Thoracic aorta (tissue), 2 donors: ENCODE measurements around the gene SPRTN. TPM values are rescaled to one million over a fixed set of nuclear protein-coding genes. Genes with fewer than 3 reads are reported as not detected.

Experiments
- ATAC-seq: fragments of 150-250 bp; one replicate; pipeline ENCODE4 v1.8.0; 2017; ENCODE audit warnings: low read depth; ENCODE audit not compliant: insufficient number of reproducible peaks, low FRiP score
- DNase-seq: peaks from one replicate; pipeline ENCODE4 v3.0.0-alpha.2; 2020; ENCODE audit warnings: low spot score
- H3K27ac ChIP-seq, 2 donors: fragments of 200-600 bp; sonication (generic); 1 replicate in 1 of 2; 2 replicates in 1 of 2; pipeline ENCODE4 v1.5.1; 2016; ENCODE audit warnings: mild to moderate bottlenecking in 2 of 2, moderate library complexity in 2 of 2
- H3K27me3 ChIP-seq: fragments of 200-600 bp; sonication (generic); replicated peaks from 2 replicates; pipeline ENCODE4 v1.6.0; 2016; ENCODE audit warnings: mild to moderate bottlenecking; ENCODE audit not compliant: insufficient read depth
- H3K36me3 ChIP-seq: fragments of 200-600 bp; sonication (generic); one replicate; pipeline ENCODE4 v1.5.1; 2016
- H3K4me1 ChIP-seq, 2 donors: fragments of 200-600 bp; sonication (generic); 1 replicate in 1 of 2; 2 replicates in 1 of 2; pipeline versions ENCODE4 v1.5.1 to v1.6.0; 2016; ENCODE audit warnings: low read depth in 2 of 2, mild to moderate bottlenecking in 1 of 2; ENCODE audit not compliant: control insufficient read depth in 1 of 2
- H3K4me3 ChIP-seq: fragments of 200-600 bp; sonication (generic); 2 replicates; pipeline ENCODE4 v1.5.1; 2016; ENCODE audit warnings: mild to moderate bottlenecking
- H3K9me3 ChIP-seq: fragments of 200-600 bp; sonication (generic); 2 replicates; pipeline ENCODE4 v1.5.1; 2016
- total RNA-seq, 2 donors: library from RNA; depleted of rRNA; stranded (reverse); fragments of >200 nt; gene quantifications; one replicate each; pipeline versions ENCODE4 v1.1.0 to v1.2.3, GENCODE V29; 2016
- TF ChIP-seq, protein P1 (sequence below): fragments of 200-600 bp; sonication (generic); IDR thresholded peaks from one replicate; pipeline ENCODE4 v1.5.1; 2019; ENCODE audit warnings: antibody characterized with exemption

The SPRTN gene
- total RNA-seq, 2 donors from 2014 or later: 12.7 to 18.4 TPM

- ATAC-seq (no peak), DNase-seq (no peak)
- no peaks in the 10 kb centered on the region for H3K36me3 ChIP-seq
- H3K4me1 ChIP-seq: peaks cover 42 to 58% of the 10 kb centered on the region in 2 donors
- no peaks in the 10 kb centered on the region for H3K9me3 ChIP-seq
- TF ChIP-seq, protein P1, sequence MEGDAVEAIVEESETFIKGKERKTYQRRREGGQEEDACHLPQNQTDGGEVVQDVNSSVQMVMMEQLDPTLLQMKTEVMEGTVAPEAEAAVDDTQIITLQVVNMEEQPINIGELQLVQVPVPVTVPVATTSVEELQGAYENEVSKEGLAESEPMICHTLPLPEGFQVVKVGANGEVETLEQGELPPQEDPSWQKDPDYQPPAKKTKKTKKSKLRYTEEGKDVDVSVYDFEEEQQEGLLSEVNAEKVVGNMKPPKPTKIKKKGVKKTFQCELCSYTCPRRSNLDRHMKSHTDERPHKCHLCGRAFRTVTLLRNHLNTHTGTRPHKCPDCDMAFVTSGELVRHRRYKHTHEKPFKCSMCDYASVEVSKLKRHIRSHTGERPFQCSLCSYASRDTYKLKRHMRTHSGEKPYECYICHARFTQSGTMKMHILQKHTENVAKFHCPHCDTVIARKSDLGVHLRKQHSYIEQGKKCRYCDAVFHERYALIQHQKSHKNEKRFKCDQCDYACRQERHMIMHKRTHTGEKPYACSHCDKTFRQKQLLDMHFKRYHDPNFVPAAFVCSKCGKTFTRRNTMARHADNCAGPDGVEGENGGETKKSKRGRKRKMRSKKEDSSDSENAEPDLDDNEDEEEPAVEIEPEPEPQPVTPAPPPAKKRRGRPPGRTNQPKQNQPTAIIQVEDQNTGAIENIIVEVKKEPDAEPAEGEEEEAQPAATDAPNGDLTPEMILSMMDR: no peak
- H3K27ac ChIP-seq: no peak overlapping the region
- H3K4me3 ChIP-seq: peak overlapping the region; percentile 80
- no peaks in the 10 kb centered on the region for H3K27me3 ChIP-seq
These were observed 2.2 kb upstream of the SPRTN start for GRCh38 chr1:231335663-231336602.

- DNase-seq (no peak), ATAC-seq (no peak)
- TF ChIP-seq, protein P1: no peak
These were observed 1.0 kb upstream of the SPRTN start for GRCh38 chr1:231337043-231337471.

GRCh38 chr1:231337472-231338269, 422 bp upstream of the SPRTN start, which contains the start of gene EXOC8:
Gene EXOC8 (minus strand): TSS chr1:231337852. CDS start chr1:231337745, 107 bp downstream.
- DNase-seq (peak; percentile 69), ATAC-seq (peak; percentile 99)
- TF ChIP-seq, protein P1: no peak
- Histone ChIP-seq H3K27ac (peak within 1 kb of the TSS; percentile 84 to 99), H3K9me3 (no peaks in the 10 kb centered on the region), H3K4me3 (peak within 1 kb of the TSS; percentile 80), H3K27me3 (no peaks in the 10 kb centered on the region), H3K4me1 (peaks cover 42 to 57% of the 10 kb centered on the region in 2 donors), H3K36me3 (no peaks in the 10 kb centered on the region)

More at GRCh38 chr1:231337043-231337471, 1.0 kb upstream of the SPRTN start:
- Histone ChIP-seq H3K27ac (peak overlapping the region; percentile 84 to 99), H3K4me3 (peak overlapping the region; percentile 80), H3K9me3 (no peaks in the 10 kb centered on the region), H3K4me1 (peaks cover 42 to 58% of the 10 kb centered on the region in 2 donors), H3K27me3 (no peaks in the 10 kb centered on the region), H3K36me3 (no peaks in the 10 kb centered on the region)

- TF ChIP-seq, protein P1: no peak
- no peaks in the 10 kb centered on the region for H3K27me3 ChIP-seq
- no peak overlapping the region for H3K4me3 ChIP-seq
- peaks cover 13% of the 10 kb centered on the region for H3K36me3 ChIP-seq
- no peaks in the 10 kb centered on the region for H3K9me3 ChIP-seq
- ATAC-seq: no peak
- no peak overlapping the region for H3K27ac ChIP-seq
- DNase-seq: no peak
- peaks cover 21 to 29% of the 10 kb centered on the region in 2 donors for H3K4me1 ChIP-seq
These were observed 2.4 kb downstream of the SPRTN start for GRCh38 chr1:231340328-231341013.
